KG1 (cell line): ENCODE results near the gene MR1.

Experiments
- DNase-seq: peaks from one replicate; lab custom pipeline; 2025; lab: John Stamatoyannopoulos, UW

The MR1 gene

GRCh38 chr1:181033799-181034451 lies at the start of gene MR1:
TSS of gene MR1 (plus strand) at chr1:181033983. CDS start at chr1:181034008, 25 bp downstream.
- DNase-seq, result peak; percentile 75

- no peak for DNase-seq
Measured at GRCh38 chr1:180988253-180988752, 45.5 kb upstream of the MR1 start.

GRCh38 chr1:180994262-180994661 lies 39.5 kb upstream of the MR1 start:
- DNase-seq, result no peak

GRCh38 chr1:180997843-180998504 lies 35.8 kb upstream of the MR1 start:
- no peak for DNase-seq

GRCh38 chr1:181001091-181001780 lies 32.5 kb upstream of the MR1 start:
- no peak for DNase-seq

- DNase-seq, result no peak
Measured at GRCh38 chr1:181002582-181003172, 31.1 kb upstream of the MR1 start.

GRCh38 chr1:181010789-181011188 lies 23.0 kb upstream of the MR1 start:
- no peak for DNase-seq

- DNase-seq, result no peak
Measured at GRCh38 chr1:181011301-181012202, 22.2 kb upstream of the MR1 start.

- DNase-seq, result no peak
Measured at GRCh38 chr1:181012203-181012745, 21.5 kb upstream of the MR1 start.

- no peak for DNase-seq
Measured at GRCh38 chr1:181013144-181013543, 20.6 kb upstream of the MR1 start.

GRCh38 chr1:181014477-181015250 lies 19.1 kb upstream of the MR1 start:
- no peak for DNase-seq

GRCh38 chr1:181015251-181015615 lies 18.6 kb upstream of the MR1 start:
- DNase-seq, result no peak

- no peak for DNase-seq
Measured at GRCh38 chr1:181016563-181016962, 17.2 kb upstream of the MR1 start.

GRCh38 chr1:181018901-181019681 lies 14.7 kb upstream of the MR1 start:
- no peak for DNase-seq

GRCh38 chr1:181021159-181021558 lies 12.6 kb upstream of the MR1 start:
- DNase-seq, result no peak

GRCh38 chr1:181021811-181022434 lies 11.9 kb upstream of the MR1 start:
- DNase-seq, result no peak

GRCh38 chr1:181023265-181024057 lies 10.3 kb upstream of the MR1 start:
- no peak for DNase-seq

GRCh38 chr1:181028196-181028595 lies 5.6 kb upstream of the MR1 start:
- DNase-seq, result no peak
